PFSK-1 (cell line): ENCODE results near the gene TAF6.

ENCODE experiments used
- POLR2AphosphoS5 ChIP-seq: IDR thresholded peaks from 2 replicates; pipeline ENCODE4 v1.6.1; 2012; ENCODE audit warnings: low read depth, mild to moderate bottlenecking, control low read depth, low read length, moderate library complexity
- REST ChIP-seq, 2 experiments: IDR thresholded peaks; 2 replicates each; pipeline versions ENCODE4 v1.6.1 to v1.8.0; 2011 to 2012; ENCODE audit warnings: low read depth in 2 of 2, low read length in 2 of 2, control low read depth in 1 of 2, inconsistent platforms in 1 of 2, mild to moderate bottlenecking in 1 of 2, moderate library complexity in 1 of 2; ENCODE audit not compliant: insufficient read depth in 1 of 2
- SIN3A ChIP-seq: IDR thresholded peaks from 2 replicates; pipeline ENCODE4 v1.6.1; 2012; ENCODE audit warnings: mild to moderate bottlenecking, low read length, moderate library complexity, borderline replicate concordance; ENCODE audit not compliant: insufficient read depth
- TAF1 ChIP-seq: IDR thresholded peaks from 2 replicates; pipeline ENCODE4 v1.6.1; 2012; ENCODE audit warnings: low read length, control low read depth, borderline replicate concordance; ENCODE audit not compliant: insufficient read depth

- TF ChIP-seq REST (IDR thresholded peaks at IDR 0.05; ENCODE audit: insufficient read depth in 1 of 2, low read depth in 2 of 2, low read length in 2 of 2), result no peak
- TF ChIP-seq TAF1, result no peak
- TF ChIP-seq POLR2AphosphoS5, result no peak; the same call in 1 of the 2 replicates
- no peak for TF ChIP-seq SIN3A
Observed at GRCh38 chr7:100093054-100093453, 26.1 kb downstream of the TAF6 start.
